ENCODE data around the gene LEMD2. TPM values are rescaled to one million over a fixed set of nuclear protein-coding genes. Genes with fewer than 3 reads are reported as not detected.

LEMD2 gene
- total and polyA plus RNA-seq, 12 donors, result 32.4 to 121 (median 60.0) TPM

DNA sequence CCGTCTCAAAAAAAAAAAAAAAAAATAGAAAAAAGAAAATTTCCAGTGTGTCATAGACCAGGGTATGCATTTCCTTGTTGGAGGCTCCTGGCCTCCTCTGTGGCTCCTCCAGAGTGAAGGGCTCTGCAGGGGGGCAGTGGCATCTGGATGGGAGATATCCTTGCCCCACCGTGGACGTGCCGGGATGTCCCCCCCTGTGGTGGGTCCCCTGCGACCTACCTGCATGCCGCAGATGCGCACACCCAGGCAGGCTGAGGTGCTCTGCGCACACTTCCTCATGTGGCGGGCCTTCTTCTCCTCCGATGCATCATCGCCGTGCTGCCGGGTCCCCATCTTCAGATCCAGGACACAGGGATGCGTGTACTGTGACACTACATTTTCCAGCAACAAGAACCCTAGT, 63.7 kb downstream of the LEMD2 start:
- 86 to 93% (median 89%) methylated on average over 10 to 14 of the region's 14 CpGs for WGBS, 4 donors
- no peaks in the 10 kb centered on the region for H3K9me3 ChIP-seq (replicated peaks in 1 of 3)
- H3K4me3 ChIP-seq, result no peak overlapping the region
- H3K27me3 ChIP-seq, result no peaks in the 10 kb centered on the region
- H3K36me3 ChIP-seq (replicated peaks in 1 of 2), result no peaks in the 10 kb centered on the region
- peaks cover 0 to 6% of the 10 kb centered on the region in 2 donors for H3K4me1 ChIP-seq (replicated peaks in 1 of 2)
- intact Hi-C loops (cut with DNase I), result no loop called here
- no peak for DNase-seq
- no peak overlapping the region for H3K27ac ChIP-seq
- TF ChIP-seq POLR2A (IDR thresholded peaks at IDR 0.05) (no peak), CTCF (IDR thresholded peaks at IDR 0.05) (no peak)

DNA sequence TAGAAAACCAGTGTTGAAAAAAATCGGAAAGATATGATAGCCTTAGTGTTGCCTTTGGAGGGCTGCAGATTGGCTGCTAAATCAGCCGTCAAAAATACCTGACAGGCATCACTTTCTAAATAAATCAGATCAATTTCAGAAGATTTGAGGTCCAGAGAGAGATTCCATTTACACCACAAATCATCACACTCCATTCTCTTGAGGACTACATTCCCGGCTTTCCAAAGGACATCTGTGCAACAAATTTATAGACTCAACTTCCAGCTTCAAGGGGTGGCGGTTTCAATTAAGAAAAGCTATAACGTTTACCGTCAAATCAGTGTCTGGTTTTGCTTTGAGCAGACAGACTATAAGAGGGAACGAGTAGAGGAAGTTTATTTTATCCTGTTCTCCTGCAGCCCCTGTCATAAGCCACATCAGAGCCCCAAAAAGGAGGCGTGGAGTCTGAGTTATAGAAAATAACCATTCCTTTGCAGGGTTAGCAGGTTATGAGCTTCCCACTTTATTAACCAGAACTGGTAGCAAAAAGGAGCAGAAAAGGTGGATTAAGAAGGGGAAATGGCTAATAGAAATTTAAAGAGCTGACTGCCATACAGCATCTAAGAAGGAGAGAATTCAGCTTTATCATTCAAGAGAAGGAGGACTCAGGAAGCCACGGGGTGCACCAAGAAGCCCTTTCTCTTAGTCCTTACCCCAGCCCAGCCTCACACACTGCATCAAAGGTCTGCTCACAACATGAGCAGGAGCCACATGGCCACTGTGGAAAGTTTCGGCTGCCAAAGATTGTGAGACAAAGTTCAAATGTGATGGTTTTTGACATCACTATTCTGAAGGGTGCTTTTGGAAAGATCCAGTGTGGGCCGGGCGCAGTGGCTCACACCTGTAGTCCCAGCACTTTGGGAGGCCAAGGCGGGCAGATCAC, 64.6 kb downstream of the LEMD2 start:
- Histone ChIP-seq H3K4me3 (no peak overlapping the region), H3K4me1 (replicated peaks in 1 of 2) (peaks cover 0 to 6% of the 10 kb centered on the region in 2 donors), H3K27me3 (no peaks in the 10 kb centered on the region), H3K36me3 (replicated peaks in 1 of 2) (no peaks in the 10 kb centered on the region), H3K9me3 (replicated peaks in 1 of 3) (no peaks in the 10 kb centered on the region), H3K27ac (no peak overlapping the region)
- intact Hi-C loops (cut with DNase I), result no loop called here
- no peak for DNase-seq
- TF ChIP-seq POLR2A (IDR thresholded peaks at IDR 0.05), result no peak
- TF ChIP-seq CTCF (IDR thresholded peaks at IDR 0.05), result no peak
- WGBS, 4 donors, result 74 to 78% (median 75%) methylated on average over 13 of the region's 13 CpGs

DNA sequence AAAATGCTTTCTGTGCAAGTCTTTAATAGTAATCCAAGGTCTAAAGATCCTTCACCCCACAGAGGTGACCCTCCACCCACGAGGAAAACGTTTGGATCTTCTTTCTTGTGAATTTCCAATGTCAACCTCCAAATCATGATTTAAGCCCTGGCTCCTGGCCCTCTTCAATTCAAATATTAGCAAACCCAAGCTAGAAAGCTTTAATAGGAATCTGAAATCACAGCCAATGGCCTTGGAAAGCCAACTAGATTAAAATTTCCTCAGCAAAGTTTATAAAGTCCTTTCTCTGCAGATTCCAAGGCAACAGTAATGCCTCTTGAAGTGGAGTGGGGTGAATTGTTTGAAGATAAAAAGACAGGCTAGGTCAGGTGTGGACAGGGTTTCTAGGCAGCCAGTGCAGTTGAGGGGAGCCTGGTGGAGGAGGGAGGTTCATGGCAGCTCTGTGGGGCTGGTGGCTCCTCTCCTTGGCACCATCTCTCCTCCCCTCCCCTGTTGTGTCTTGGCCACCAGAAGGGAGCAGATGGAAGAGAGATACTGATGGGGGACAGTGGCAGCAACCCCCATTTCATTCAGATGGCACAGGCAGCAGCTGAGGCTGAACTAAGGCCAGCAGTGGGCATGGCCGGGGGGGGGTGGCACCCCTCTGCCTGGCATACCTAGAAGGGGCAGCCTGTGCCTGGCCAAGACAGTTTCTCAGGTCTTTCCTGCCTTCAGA, 65.4 kb downstream of the LEMD2 start:
- peaks cover 0 to 6% of the 10 kb centered on the region in 2 donors for H3K4me1 ChIP-seq (replicated peaks in 1 of 2)
- TF ChIP-seq POLR2A (IDR thresholded peaks at IDR 0.05) (no peak), CTCF (IDR thresholded peaks at IDR 0.05) (no peak)
- H3K9me3 ChIP-seq (replicated peaks in 1 of 3), result no peaks in the 10 kb centered on the region
- H3K36me3 ChIP-seq (replicated peaks in 1 of 2), result no peaks in the 10 kb centered on the region
- no peaks in the 10 kb centered on the region for H3K27me3 ChIP-seq
- DNase-seq, result no peak
- 38 to 50% (median 43%) methylated on average over 3 of the region's 3 CpGs for WGBS, 4 donors
- intact Hi-C loops (cut with DNase I), result no loop called here
- H3K27ac ChIP-seq, result no peak overlapping the region
- H3K4me3 ChIP-seq, result no peak overlapping the region

- Histone ChIP-seq H3K27ac (no peak overlapping the region), H3K9me3 (replicated peaks in 1 of 3) (no peaks in the 10 kb centered on the region), H3K4me1 (replicated peaks in 1 of 2) (peaks cover 0 to 6% of the 10 kb centered on the region in 2 donors), H3K36me3 (replicated peaks in 1 of 2) (no peaks in the 10 kb centered on the region), H3K27me3 (no peaks in the 10 kb centered on the region), H3K4me3 (no peak overlapping the region)
- 65 to 84% (median 71%) methylated on average over 4 to 5 of the region's 5 CpGs for WGBS, 4 donors
- TF ChIP-seq CTCF (IDR thresholded peaks at IDR 0.05) (no peak), POLR2A (IDR thresholded peaks at IDR 0.05) (no peak)
- no peak for DNase-seq
- intact Hi-C loops (cut with DNase I), result no loop called here
Observed at GRCh38 chr6:33722103-33722623, 66.8 kb downstream of the LEMD2 start.
